ENCODE data around the gene OXCT2. TPM values are rescaled to one million over a fixed set of nuclear protein-coding genes. Genes with fewer than 3 reads are reported as not detected.
"Not testable (repeated sequence)": the region's sequence is repeated elsewhere in the genome, so short reads cannot be mapped to it uniquely, and the experiment has no call there.

Gene OXCT2
- total RNA-seq (1 to 10 TPM in 2 of 5 donors, not detected in 3; 3.1 to 4.8 TPM), polyA plus RNA-seq (1 to 10 TPM in 2 of 3 donors, under 1 TPM in 1; 0.53 to 1.5 (median 1.5) TPM)
- long read RNA-seq, donor 1 = 0 reads
- long read RNA-seq, donor 2 = 0 reads
- long read RNA-seq, donor 3, partial matches to known transcripts = 0 of 1 reads
- long read RNA-seq, donor 3, other reads (novel, unspliced or antisense) = 0 of 1 reads
- long read RNA-seq, donor 4 = 0 reads
- long read RNA-seq, donor 5 = 0 reads
- long read RNA-seq, donor 6 = 0 reads
- long read RNA-seq, donor 7 = 0 reads
- long read RNA-seq, donor 8 = 0 reads
- long read RNA-seq, donor 9 = 0 reads
- long read RNA-seq, donor 10 = 0 reads

DNA sequence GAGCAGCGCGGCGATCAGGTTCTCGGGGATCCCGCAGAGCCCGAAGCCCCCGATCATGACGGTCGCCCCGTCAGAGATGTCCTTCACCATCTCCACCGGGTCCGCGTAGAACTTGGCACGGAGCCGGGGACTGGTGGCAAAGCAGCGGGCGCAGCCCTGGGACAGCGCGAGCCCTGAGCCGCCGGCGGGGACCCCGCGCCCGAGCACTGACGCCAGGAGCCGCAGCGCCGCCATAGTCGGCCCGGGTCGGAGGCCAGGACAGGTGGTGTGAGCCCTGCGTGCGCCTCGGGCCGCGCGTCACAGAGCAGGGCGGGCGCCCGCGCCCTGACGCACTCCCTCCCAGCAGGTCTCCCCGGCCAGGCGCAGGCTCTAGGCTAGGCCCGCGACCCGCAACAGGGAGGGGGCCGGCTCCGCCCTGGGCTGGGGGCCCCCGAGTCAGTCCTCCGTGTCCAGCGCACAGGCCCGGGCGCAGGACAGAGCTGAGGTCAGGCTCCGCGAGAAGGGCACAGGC, at the start of gene OXCT2:
TSS of gene OXCT2 (minus strand) at position 327 of the 511 bp plus-strand sequence. CDS start at position 234, 93 bp downstream.
- 0 to 34% (median 10%) methylated on average over 3 to 42 of the region's 57 CpGs; no CpG with 5 or more reads in 1 of the 5 donors for WGBS, 5 donors
- DNase-seq; H3K4me1 ChIP-seq; H3K27ac ChIP-seq; H3K9me3 ChIP-seq; H3K27me3 ChIP-seq; intact Hi-C loops (cut with DNase I; ENCODE audit: low total_unique reads); H3K36me3 ChIP-seq: not testable (repeated sequence)
- H3K4me3 ChIP-seq = peak within 1 kb of the TSS in 3 of 4 donors; percentile 11 to 41 (median 14)

DNA sequence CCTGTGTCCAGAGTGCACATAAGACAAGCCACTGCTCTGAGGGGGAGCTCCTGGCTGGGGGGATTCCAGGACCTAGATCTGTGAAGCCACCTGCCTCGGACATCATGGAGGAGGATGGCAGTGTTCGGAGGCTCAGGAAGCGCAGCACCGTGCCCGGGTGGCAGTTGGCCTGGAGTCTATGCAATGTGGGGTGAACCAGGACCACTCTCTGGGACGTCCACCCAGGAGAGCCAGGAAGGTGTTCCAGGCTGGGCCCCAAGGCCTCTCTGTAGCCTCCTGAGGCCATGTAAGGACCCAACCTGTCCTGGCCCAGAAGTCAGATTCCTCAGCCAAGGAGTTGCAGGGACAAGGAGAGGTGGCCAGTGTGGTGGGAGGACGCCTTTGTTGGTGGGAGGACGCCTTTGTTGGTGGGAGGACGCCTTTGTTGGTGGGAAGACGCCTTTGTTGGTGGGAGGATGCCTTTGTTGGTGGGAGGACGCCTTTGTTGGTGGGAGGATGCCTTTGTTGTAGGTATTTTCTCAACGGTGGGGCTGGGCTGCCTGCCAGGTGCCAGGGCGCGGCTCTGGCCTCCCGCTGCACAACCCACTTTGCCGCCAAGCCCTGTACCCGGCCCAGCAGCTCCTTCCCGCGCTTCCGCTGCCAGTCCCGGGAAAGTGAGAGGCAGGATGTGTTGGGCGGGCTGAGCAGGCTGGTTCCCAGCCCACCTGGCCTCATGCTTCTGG, 48.1 kb upstream of the OXCT2 start:
- H3K27ac ChIP-seq = peak overlapping the region; percentile 54 to 69 (median 61)

DNA sequence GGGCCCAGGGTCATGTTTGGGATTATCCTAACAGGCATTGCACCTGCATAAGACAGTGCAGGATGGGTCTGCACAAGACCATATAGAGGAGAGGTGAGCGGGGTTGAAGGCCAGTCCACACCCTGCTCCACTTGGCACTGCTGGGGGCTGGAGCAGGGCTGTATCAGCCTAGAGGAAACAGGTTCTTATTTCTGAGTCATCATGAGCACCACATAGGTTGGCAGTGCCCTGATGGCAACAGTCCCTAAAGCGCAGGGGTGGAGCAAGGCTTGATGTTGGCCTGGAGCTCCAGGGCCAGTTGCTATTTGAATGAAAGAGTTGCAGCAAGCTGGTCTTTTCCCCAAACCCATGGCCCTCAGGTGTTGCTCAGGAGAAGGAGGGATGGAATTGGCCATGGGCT, 47.3 kb upstream of the OXCT2 start:
- H3K27me3 ChIP-seq = peaks cover 0 to 39% (median 0%) of the 10 kb centered on the region in 3 donors
- TF ChIP-seq POLR2AphosphoS5 (IDR thresholded peaks at IDR 0.05) = peak in 2 of 3 donors; percentile 49 to 70
- TF ChIP-seq, protein P1, sequence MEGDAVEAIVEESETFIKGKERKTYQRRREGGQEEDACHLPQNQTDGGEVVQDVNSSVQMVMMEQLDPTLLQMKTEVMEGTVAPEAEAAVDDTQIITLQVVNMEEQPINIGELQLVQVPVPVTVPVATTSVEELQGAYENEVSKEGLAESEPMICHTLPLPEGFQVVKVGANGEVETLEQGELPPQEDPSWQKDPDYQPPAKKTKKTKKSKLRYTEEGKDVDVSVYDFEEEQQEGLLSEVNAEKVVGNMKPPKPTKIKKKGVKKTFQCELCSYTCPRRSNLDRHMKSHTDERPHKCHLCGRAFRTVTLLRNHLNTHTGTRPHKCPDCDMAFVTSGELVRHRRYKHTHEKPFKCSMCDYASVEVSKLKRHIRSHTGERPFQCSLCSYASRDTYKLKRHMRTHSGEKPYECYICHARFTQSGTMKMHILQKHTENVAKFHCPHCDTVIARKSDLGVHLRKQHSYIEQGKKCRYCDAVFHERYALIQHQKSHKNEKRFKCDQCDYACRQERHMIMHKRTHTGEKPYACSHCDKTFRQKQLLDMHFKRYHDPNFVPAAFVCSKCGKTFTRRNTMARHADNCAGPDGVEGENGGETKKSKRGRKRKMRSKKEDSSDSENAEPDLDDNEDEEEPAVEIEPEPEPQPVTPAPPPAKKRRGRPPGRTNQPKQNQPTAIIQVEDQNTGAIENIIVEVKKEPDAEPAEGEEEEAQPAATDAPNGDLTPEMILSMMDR (IDR thresholded peaks at IDR 0.05) = no peak
- H3K27ac ChIP-seq = peak overlapping the region; percentile 54 to 69 (median 61)
- 41 to 65% (median 50%) methylated on average over 2 of the region's 2 CpGs for WGBS, 5 donors
- intact Hi-C loops (cut with DNase I; ENCODE audit: low total_unique reads) = loop anchor here (5.0 kb wide), 1 partner anchor 84 kb away; the partner anchor contains the start of gene MYCL
- H3K36me3 ChIP-seq = no peaks in the 10 kb centered on the region
- H3K4me1 ChIP-seq = peaks cover 5 to 40% (median 21%) of the 10 kb centered on the region in 4 donors
- no peaks in the 10 kb centered on the region for H3K9me3 ChIP-seq
- H3K4me3 ChIP-seq = no peak overlapping the region
- peak; percentile 47 to 88 for DNase-seq

More for the DNA sequence above, 48.1 kb upstream of the OXCT2 start:
- DNase-seq = peak; percentile 41 to 56
- H3K4me3 ChIP-seq = no peak overlapping the region
- TF ChIP-seq EP300 (IDR thresholded peaks at IDR 0.05) (no peak), POLR2AphosphoS5 (IDR thresholded peaks at IDR 0.05) (no peak), POLR2A (IDR thresholded peaks at IDR 0.05) (no peak)
- TF ChIP-seq, protein P1 (IDR thresholded peaks at IDR 0.05) = no peak
- H3K9me3 ChIP-seq = no peaks in the 10 kb centered on the region
- peaks cover 5 to 40% (median 21%) of the 10 kb centered on the region in 4 donors for H3K4me1 ChIP-seq
- 57 to 69% (median 63%) methylated on average over 19 to 22 of the region's 22 CpGs for WGBS, 5 donors
- intact Hi-C loops (cut with DNase I; ENCODE audit: low total_unique reads) = loop anchor here (5.0 kb wide), 1 partner anchor 83 kb away; the partner anchor contains the start of gene MYCL
- H3K36me3 ChIP-seq = no peaks in the 10 kb centered on the region
- H3K27me3 ChIP-seq = peaks cover 0 to 39% (median 0%) of the 10 kb centered on the region in 3 donors

DNA sequence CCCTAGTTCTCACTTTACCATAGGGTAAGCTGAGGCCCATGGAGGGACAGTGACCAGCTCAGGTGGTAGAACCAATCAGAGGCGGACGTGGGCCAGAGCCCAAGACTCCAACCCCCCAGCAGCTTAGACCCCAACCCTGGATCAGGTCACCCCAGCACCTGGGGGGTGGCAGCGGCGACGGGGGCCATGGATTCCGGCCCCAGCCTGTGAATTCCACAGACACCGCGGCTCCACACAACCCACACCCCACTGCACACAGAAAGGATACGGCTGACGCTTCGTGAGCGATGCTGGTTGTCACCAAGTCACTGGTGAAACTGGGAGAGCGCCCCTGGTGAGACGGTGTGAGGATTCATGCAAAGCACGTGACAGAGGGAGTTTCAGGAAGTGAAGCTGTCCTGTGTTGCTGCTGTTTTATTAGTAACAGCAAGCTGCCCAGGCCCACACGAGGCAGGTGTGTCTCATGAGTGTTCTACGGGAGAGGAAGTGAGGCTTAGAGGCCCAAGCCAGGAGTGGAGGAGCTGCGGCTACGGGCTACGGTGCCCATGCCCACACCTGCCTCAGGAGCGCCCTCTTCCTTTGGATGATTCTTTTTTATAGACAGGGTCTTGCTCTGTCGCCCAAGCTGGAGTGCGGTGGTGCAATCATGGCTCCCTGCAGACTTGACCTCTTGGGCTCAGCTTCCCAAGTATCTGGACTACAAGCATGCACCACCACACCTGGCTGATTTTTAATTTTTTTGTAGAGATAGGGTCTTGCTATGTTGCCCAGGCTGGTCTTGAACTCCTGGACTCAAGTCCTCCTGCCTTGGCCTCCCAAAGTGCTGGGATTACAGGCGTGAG, 46.2 kb upstream of the OXCT2 start:
- peak; percentile 65 to 76 for DNase-seq
- peak in 1 of 3 donors; percentile 38 for TF ChIP-seq POLR2AphosphoS5 (IDR thresholded peaks at IDR 0.05)
- 50 to 66% (median 53%) methylated on average over 13 to 18 of the region's 24 CpGs for WGBS, 5 donors

More for the DNA sequence above, 46.2 kb upstream of the OXCT2 start:
- Histone ChIP-seq H3K4me1 (peaks cover 5 to 40% (median 21%) of the 10 kb centered on the region in 4 donors), H3K27me3 (peaks cover 0 to 39% (median 0%) of the 10 kb centered on the region in 3 donors), H3K27ac (peak overlapping the region; percentile 42 to 69 (median 55))
- intact Hi-C loops (cut with DNase I; ENCODE audit: low total_unique reads) = loop anchor here (2.0 to 5.0 kb wide), 2 partner anchors 85 to 155 kb away; partner anchors contain the start of gene MYCL
- not testable (repeated sequence) for H3K9me3 ChIP-seq, H3K36me3 ChIP-seq, H3K4me3 ChIP-seq
